Osteoblast (primary cell): ENCODE measurements around the gene SERPINB5. TPM values are rescaled to one million over a fixed set of nuclear protein-coding genes. Genes with fewer than 3 reads are reported as not detected.
A peak's percentile ranks its signal among the peaks of the same experiment; 100 is the strongest.

ENCODE experiments used
- DNase-seq: peaks from one replicate; pipeline ENCODE4 v3.0.0; 2011; ENCODE audit warnings: low spot score, mixed read lengths; ENCODE audit not compliant: insufficient read length; ENCODE audit errors: missing footprints
- H2AFZ ChIP-seq: 2 replicates; pipeline ENCODE4 v1.6.0; 2011; ENCODE audit warnings: mild to moderate bottlenecking, low read length
- H3K27ac ChIP-seq: 2 replicates; pipeline ENCODE4 v1.5.1; 2011; ENCODE audit warnings: mild to moderate bottlenecking, low read depth, low read length, moderate library complexity
- H3K27me3 ChIP-seq: 2 replicates; pipeline ENCODE4 v1.6.0; 2012; ENCODE audit warnings: mild to moderate bottlenecking, control low read depth, inconsistent platforms, low read length, moderate library complexity; ENCODE audit not compliant: insufficient read depth
- H3K36me3 ChIP-seq: 2 replicates; pipeline ENCODE4 v1.5.1; 2011; ENCODE audit warnings: mild to moderate bottlenecking, low read length, control low read depth, moderate library complexity; ENCODE audit not compliant: insufficient read depth
- H3K4me1 ChIP-seq: 2 replicates; pipeline ENCODE4 v1.5.1; 2011; ENCODE audit warnings: mild to moderate bottlenecking, low read length, control low read depth, moderate library complexity; ENCODE audit not compliant: insufficient read depth
- H3K4me2 ChIP-seq: 2 replicates; pipeline ENCODE4 v1.6.0; 2011; ENCODE audit warnings: mild to moderate bottlenecking, low read length; ENCODE audit not compliant: insufficient read depth
- H3K4me3 ChIP-seq: fragments of 200-600 bp; sonication (generic); 3 replicates; pipeline ENCODE4 v1.5.1; 2012; ENCODE audit warnings: mild to moderate bottlenecking, low read length, inconsistent platforms; ENCODE audit not compliant: insufficient read depth
- H3K79me2 ChIP-seq: 2 replicates; pipeline ENCODE4 v1.6.0; 2012; ENCODE audit warnings: mild to moderate bottlenecking, low read length, control low read depth, inconsistent platforms; ENCODE audit not compliant: insufficient read depth
- H3K9me3 ChIP-seq: 2 replicates; pipeline ENCODE4 v1.5.1; 2011; ENCODE audit warnings: low read depth, low read length, control low read depth
- H4K20me1 ChIP-seq: 2 replicates; pipeline ENCODE4 v1.6.0; 2012; ENCODE audit warnings: mild to moderate bottlenecking, low read length, control low read depth; ENCODE audit not compliant: insufficient read depth
- total RNA-seq: library from RNA; depleted of rRNA; stranded (reverse); fragments of >200 nt; gene quantifications from 2 replicates; pipeline ENCODE4 v1.2.3, GENCODE V29; 2012
- TF ChIP-seq, protein P1 (sequence below): IDR thresholded peaks from 2 replicates; pipeline ENCODE4 v1.5.1; 2011; ENCODE audit warnings: mild to moderate bottlenecking, low read depth, low read length, moderate library complexity; ENCODE audit errors: extremely low read depth

Gene SERPINB5
- total RNA-seq, 1 donor: not detected

DNA sequence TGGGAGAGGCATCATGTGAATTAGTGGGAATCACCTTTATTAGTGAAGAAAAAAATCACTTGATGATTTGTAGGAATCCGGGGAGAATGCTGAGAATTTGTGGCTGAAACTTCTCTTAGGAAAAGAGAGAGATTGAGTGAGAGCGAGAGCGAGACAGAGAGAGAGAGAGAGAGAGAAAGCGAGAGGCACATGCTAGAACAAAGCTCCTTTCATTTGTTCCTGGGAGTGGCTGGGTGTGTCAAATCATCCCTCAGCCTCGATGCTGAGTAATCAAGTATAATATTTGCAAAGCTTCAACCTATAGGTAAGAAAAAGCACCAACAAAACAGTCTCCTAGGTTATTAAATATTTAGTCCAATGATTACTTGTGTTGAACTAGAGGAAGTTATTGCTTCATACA lies 4.4 kb upstream of the SERPINB5 start:
- TF ChIP-seq, protein P1, sequence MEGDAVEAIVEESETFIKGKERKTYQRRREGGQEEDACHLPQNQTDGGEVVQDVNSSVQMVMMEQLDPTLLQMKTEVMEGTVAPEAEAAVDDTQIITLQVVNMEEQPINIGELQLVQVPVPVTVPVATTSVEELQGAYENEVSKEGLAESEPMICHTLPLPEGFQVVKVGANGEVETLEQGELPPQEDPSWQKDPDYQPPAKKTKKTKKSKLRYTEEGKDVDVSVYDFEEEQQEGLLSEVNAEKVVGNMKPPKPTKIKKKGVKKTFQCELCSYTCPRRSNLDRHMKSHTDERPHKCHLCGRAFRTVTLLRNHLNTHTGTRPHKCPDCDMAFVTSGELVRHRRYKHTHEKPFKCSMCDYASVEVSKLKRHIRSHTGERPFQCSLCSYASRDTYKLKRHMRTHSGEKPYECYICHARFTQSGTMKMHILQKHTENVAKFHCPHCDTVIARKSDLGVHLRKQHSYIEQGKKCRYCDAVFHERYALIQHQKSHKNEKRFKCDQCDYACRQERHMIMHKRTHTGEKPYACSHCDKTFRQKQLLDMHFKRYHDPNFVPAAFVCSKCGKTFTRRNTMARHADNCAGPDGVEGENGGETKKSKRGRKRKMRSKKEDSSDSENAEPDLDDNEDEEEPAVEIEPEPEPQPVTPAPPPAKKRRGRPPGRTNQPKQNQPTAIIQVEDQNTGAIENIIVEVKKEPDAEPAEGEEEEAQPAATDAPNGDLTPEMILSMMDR: no peak
- Histone ChIP-seq H2AFZ (no peak overlapping the region), H3K4me2 (no peak overlapping the region), H3K27ac (no peak overlapping the region), H3K36me3 (no peaks in the 10 kb centered on the region), H3K4me3 (no peak overlapping the region), H3K27me3 (no peaks in the 10 kb centered on the region), H3K9me3 (no peaks in the 10 kb centered on the region), H4K20me1 (no peaks in the 10 kb centered on the region), H3K4me1 (no peaks in the 10 kb centered on the region), H3K79me2 (no peaks in the 10 kb centered on the region)
- DNase-seq: no peak

DNA sequence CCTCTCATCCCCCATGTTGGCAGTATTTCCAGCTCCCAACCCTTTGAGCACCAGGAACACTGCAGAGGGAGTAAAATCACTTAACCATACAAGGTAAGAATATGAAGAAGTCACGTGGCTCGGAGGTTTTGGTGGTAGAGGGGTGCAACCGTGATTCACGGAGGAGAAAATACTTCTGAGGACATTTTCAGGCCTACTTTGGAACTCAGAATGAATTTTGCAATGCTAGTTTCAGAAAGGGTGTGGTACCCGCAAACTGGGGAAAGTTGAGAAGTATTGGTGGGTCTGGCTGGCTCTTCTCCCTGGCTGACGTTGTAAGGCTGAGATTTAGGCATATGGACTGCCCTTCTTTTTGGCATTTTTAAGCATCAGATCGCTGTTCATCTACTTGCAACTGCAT lies 442 bp downstream of the SERPINB5 start:
- no peak for DNase-seq
- Histone ChIP-seq H3K27me3 (no peaks in the 10 kb centered on the region), H2AFZ (no peak overlapping the region)

DNA sequence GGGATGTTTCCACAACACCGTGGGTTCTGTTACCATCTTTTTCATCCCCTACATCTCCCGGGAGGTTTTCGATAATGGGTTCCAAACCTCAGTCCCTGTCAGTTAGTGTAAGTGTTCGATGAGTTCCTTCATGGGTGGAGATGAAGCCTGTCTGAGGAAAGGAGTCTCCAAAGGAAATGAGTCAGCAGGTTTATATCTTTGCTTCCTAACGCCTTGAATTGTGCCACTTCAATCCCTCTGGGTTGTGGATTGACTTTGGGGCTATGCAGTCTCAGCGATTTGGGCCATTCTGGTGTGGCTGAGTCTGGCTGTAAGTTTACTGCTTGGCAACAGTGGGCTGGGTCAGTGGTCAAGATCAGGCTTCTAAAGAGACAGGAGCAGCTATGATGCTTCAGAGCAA lies 1.2 kb downstream of the SERPINB5 start:
- Histone ChIP-seq H3K4me1 (no peaks in the 10 kb centered on the region), H3K79me2 (no peaks in the 10 kb centered on the region), H3K4me2 (no peak overlapping the region), H3K27me3 (peaks cover 2% of the 10 kb centered on the region), H2AFZ (peak overlapping the region; percentile 25), H3K36me3 (no peaks in the 10 kb centered on the region), H3K27ac (no peak overlapping the region), H4K20me1 (no peaks in the 10 kb centered on the region), H3K4me3 (no peak overlapping the region), H3K9me3 (no peaks in the 10 kb centered on the region)
- TF ChIP-seq, protein P1: no peak
- DNase-seq: no peak

More for the DNA sequence above, 442 bp downstream of the SERPINB5 start:
- Histone ChIP-seq H3K36me3 (no peaks in the 10 kb centered on the region), H3K4me3 (no peak overlapping the region), H4K20me1 (no peaks in the 10 kb centered on the region), H3K27ac (no peak overlapping the region), H3K4me1 (no peaks in the 10 kb centered on the region), H3K4me2 (no peak overlapping the region), H3K9me3 (no peaks in the 10 kb centered on the region), H3K79me2 (no peaks in the 10 kb centered on the region)
- TF ChIP-seq, protein P1: no peak

DNA sequence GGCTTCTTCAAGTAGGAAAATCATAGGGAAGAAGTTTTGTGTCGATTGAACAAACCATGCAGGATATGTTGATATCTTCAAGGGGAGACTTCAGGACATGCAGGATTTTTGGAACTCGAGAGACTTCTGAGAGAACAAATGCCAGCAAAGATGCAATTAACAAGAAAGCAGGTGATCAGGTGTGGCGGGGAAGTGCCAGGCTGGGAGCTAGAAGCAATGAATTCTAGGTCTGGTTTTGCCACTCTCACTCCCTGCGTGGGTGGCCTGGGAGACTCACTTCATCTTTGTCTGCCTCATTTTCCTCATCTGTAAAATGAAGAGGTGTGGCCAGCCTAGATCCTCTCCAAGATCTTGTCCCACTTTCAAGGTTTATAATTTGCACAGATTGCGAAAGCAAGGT lies 3.1 kb downstream of the SERPINB5 start:
- no peaks in the 10 kb centered on the region for H3K9me3 ChIP-seq
- H3K4me2 ChIP-seq: no peak overlapping the region
- no peak overlapping the region for H2AFZ ChIP-seq
- H3K4me1 ChIP-seq: no peaks in the 10 kb centered on the region
- TF ChIP-seq, protein P1: no peak
- DNase-seq: no peak
- H3K27ac ChIP-seq: no peak overlapping the region
- H3K4me3 ChIP-seq: no peak overlapping the region
- H3K36me3 ChIP-seq: no peaks in the 10 kb centered on the region
- peaks cover 12% of the 10 kb centered on the region for H3K27me3 ChIP-seq
- no peaks in the 10 kb centered on the region for H3K79me2 ChIP-seq
- no peaks in the 10 kb centered on the region for H4K20me1 ChIP-seq
